NCI-H1417 treated with DMSO at 0.1 percent for 48 hours (cell line): ENCODE data around the gene SLC26A3.
"Not testable (repeated sequence)": the region's sequence is repeated elsewhere in the genome, so short reads cannot be mapped to it uniquely, and the experiment has no call there.

Source experiments
- DNase-seq: peaks from one replicate; lab custom pipeline; 2025; lab: John Stamatoyannopoulos, UW

SLC26A3 gene

DNA sequence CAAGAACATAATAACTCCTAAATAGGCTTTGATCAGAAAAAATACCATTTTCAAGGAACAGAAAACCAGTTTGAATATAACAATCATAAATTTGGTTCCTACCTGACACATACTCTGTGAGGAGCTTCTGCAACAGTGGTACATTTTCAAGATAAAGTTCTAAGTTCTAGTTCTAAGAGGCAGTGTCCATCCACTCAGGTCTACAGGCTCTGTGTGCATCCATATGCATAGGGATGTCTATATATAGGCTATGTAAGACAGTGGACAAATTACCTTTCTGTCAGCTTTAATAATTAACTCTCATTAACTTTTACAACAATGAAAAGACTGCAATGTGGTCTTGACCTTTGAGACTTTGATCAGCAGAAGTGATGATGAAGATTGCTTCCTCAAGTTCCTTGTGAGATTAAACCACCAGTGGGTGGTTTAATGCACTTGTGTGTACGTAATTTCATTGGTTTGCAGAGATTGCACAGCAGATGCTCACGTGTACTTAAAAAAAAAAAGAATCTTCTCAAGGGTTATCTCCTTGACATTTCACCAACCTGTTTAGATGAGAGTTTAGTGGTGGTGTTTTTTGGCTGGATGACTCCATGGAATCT lies at the start of gene SLC26A3:
Gene SLC26A3, minus strand, starts transcription at position 215 of the 602 bp plus-strand sequence. CDS start 8,714 bp downstream, outside the sequence.
- no peak for DNase-seq

DNA sequence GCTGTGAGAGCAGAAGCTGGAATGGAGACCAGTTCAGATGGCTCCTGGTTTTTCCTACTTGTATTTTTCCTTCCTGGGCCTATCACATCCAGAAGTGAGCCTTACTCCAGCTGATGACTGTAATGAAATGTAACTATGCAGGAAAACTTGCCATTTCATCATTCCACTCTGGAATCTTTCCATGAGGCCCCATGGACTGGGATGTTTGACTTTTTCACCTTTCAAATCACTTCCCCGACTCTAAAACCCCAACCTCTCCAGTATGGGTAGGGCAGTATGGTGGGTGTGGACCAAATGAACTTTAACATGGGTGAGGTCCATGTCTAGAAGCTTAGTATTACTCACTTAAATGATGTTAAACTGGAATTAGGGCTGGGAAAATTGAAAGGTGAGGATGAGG lies 47.6 kb upstream of the SLC26A3 start:
- DNase-seq: no peak

DNA sequence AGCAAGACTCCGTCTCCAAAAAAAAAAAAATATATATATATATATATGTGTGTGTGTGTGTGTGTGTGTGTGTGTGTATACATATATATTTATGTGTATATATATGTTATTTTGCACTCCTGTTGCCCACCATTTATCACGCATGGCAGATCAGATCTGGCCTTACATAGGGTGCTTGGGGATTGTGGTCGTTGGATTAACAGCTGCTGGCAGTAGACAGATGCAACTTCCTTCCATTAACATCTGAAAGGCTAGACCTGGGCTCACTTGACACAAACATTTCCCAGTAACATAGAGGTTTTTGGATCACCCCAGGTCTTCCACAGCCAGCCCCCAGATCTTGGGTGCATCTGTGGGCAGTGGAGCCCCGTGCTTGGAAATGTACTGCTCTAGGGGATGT lies 47.2 kb upstream of the SLC26A3 start:
- DNase-seq: no peak

DNA sequence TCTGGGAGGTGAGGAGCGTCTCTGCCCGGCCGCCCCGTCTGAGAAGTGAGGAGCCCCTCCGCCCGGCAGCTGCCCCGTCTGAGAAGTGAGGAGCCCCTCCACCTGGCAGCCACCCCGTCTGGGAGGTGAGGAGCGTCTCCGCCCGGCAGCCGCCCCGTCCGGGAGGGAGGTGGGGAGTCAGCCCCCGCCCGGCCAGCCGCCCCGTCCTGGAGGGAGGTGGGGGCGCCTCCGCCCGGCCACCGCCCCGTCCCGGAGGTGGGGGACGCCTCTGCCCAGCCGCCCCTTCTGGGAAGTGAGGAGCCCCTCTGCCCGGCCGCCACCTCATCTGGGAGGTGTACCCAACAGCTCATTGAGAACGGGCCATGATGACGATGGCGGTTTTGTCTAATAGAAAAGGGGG lies 45.2 kb upstream of the SLC26A3 start:
- DNase-seq: not testable (repeated sequence)

DNA sequence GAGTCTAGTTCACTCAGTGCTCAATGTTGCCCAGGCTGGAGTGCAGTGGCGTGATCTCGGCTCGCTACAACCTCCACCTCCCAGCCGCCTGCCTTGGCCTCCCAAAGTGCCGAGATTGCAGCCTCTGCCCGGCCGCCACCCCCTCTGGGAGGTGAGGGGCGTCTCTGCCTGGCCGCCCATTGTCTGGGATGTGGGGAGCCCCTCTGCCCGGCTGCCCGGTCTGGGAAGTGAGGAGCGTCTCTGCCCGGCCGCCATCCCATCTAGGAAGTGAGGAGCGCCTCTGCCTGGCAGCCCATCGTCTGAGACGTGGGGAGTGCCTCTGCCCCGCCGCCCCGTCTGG lies 44.8 kb upstream of the SLC26A3 start:
- not testable (repeated sequence) for DNase-seq

GRCh38 chr7:107847168-107847835 lies 44.3 kb upstream of the SLC26A3 start:
- DNase-seq: no peak

- no peak for DNase-seq
These were observed 43.3 kb upstream of the SLC26A3 start for GRCh38 chr7:107846324-107846723.

- no peak for DNase-seq
These were observed 40.2 kb upstream of the SLC26A3 start for GRCh38 chr7:107843184-107843583.

DNA sequence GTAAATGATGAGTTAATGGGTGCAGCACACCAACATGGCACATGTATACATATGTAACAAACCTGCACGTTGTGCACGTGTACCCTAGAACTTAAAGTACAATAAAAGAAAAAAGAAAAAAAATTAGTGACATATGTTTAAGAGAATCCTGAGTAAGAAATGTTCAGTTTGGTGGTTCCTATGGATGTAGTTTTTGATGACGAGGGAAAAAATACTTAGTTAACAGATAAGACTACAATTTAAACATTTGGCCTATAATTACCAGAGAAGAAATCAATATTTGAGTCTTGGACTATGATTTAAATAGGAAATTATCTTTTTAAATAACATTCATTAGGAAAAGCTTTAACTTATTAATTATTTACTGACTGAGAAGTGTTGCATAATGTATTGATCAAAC lies 39.2 kb upstream of the SLC26A3 start:
- no peak for DNase-seq

DNA sequence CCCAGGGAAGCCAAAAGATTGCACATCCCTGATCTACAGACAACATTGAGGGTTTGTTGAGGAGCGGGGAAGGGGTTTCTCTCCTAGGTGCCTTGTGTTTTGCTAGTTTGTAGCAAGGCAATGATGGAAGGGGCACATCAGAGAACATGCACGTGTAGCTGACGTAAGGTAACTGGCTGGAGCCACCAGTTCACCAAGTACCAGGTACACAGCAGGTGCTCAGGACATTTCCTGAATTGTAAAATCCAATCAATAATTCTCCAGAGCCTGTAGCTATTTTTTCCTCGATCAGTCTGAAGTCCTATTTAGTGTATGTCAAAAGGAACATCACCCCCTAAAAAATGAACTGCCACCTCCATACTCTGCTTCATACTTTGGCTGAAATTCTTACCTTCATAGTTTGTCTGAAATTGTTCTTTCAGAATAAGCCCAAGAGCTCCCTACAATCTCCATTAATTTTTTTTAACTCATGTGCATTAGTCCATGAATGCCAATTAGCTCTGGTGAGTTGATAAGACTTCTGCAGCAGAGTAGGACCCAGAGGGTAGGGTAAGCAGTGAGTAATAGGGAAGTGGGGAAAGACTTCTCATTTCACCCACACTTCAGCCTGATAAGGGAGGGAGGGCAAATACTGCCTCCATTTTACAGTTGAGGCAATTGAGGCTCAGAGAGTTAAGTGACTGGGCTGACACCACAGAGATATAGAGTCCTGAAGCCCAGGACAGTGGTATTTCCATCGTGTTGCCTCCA lies 36.0 kb upstream of the SLC26A3 start:
- no peak for DNase-seq

- DNase-seq: no peak
These were observed 35.1 kb upstream of the SLC26A3 start for GRCh38 chr7:107838024-107838601.

DNA sequence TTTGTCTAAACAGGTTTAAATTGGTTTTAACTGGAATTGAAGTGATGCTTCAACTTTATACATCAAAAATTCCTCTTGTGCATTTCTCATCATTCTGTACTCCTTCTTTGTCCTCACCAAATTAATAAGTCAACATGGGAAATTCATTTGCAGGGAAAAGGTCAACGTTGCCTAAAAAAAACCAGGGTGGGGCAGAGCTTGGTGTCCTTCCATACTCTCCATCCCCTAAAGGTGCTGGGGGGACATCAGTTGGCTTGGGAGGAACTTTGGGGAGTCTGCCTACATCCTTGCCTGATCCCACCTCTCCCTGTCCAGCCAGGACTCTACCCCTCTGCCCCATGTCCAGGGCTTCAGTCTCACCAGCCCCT lies 34.1 kb upstream of the SLC26A3 start:
- DNase-seq: no peak

DNA sequence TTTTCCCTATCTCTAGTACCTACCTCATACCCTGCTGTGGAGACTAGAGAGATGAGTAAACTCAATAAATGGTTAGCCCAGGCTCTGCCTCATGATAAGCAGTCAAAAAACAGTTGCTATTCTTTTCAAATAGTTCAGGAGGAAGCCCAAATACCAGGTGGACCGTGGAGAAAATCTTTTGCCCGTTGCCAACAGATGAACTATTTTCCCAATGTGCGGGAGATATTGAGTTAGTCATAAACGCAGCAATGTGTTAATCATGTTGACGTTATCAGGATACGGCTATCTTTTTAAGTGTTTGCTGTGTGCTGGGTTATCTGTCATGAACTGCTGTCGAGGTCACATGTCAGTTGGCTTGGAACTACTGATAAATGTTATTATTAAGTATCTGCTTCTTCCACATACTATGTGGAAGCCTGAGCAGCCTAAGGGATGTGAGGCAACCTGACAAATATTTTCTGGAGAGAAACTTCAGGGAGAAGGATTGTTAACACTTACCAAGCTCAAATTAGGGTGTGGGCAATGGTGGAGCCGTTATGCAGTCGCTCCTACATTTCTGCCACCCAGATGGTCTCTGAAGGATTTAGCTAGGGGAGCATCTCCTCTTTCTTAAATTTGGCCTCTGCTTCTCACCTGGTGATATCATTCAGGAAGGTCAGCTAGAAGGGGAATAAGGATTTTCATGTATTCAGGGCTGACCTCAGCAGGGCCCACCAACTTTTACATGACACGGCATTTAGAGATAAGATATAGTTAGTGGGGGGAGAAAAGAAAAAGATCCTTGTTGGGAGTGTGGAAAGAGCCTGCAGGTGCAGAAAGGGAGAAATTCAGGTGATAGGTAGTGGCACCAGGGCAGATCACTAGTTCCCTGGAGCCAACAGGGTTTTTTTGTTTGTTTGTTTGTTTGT lies 33.5 kb upstream of the SLC26A3 start:
- no peak for DNase-seq

- no peak for DNase-seq
These were observed 31.4 kb upstream of the SLC26A3 start for GRCh38 chr7:107834401-107834800.

DNA sequence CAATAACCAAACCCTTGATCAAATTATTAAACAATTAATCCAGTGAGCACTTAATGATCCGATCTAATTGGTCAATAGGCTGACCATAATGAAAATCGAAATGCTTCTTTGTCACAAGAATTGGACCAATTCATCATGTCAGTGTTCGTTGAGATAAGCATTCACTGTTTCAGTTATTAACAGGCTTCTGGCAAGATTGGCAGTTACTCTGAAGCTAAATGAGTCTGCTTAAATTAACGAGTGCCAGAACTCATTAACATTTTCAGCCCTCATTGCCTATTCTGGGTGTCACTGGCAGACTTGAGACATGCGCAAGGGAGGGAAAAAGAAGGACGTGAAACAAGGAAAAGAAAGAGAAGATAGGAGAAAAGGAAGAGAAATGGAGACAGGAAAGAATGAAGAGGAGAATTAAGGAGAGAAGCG lies 30.7 kb upstream of the SLC26A3 start:
- DNase-seq: no peak

DNA sequence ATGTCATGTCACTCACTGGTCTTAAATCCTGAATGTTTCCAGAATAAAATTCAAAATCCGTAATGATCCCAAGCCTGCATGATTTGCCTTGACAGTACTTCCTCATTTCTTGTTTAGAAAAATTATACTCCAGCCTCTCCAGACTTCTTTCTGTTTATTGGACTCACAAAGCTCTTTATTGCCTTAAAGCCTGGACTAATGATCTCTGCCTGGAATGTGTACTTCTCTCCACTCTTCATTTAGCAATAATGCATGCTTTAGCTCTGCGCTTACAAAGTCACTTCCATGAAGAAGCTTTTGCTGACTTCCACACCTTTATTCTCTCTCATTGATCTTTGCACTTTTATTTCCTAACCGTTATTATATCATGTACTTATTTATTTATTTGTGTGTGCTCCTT lies 27.4 kb upstream of the SLC26A3 start:
- no peak for DNase-seq

DNA sequence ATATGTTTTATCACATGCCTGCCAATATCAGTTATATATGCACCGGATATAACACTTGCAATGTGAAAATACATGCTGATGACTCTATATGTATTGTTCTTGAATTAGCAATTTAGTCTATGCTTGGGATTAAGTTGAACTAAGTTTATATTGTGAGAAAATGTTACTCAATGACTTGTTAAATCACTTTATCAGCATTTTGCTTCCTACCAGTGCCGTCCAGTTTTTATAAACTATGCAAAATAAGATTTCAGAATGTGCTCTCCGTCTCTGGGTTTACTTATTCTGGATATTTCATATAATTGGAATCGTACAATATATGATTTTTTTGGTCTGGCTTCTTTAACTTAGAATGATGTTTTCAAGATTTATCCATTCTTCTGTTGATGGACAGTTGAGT lies 25.5 kb upstream of the SLC26A3 start:
- DNase-seq: no peak

DNA sequence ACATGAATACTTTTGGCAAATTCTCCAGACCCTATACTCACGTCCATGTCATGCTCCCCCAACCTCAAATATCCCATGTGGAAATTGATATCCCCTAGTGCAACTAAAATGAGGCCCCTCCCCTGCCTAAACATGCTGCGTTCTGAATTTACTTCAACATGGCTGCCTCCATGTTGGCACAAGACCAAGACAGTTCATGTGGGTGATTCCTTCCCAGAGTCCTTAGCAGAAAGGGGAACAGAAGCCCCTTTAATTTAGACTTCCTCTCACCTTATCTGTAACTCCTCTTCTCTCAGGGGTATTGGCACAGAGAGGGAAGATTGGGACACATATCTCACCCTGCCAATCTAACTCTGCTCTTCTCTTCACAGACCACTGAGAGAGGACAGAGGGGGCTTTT lies 24.5 kb upstream of the SLC26A3 start:
- no peak for DNase-seq

DNA sequence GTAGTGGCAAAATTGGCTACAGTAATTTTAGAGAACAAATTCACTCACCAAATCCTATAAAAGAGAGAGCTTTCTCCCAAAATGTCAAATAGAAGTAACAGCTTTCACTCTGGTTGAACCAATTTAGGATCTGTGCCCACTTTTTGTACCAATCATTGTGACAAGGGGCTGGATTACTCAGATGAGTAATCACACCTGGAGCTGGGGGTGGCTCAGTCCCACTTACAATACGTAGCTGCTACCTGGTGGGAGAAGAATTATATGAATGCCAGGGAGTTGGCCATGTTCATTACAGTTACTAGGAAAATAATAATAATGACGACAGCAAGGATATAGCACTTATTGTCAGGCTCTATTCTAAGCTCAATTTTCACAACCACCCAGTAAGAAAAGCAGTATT lies 23.4 kb upstream of the SLC26A3 start:
- DNase-seq: no peak

GRCh38 chr7:107824858-107825257 lies 21.8 kb upstream of the SLC26A3 start:
- no peak for DNase-seq

GRCh38 chr7:107818622-107819021 lies 15.6 kb upstream of the SLC26A3 start:
- DNase-seq: no peak

DNA sequence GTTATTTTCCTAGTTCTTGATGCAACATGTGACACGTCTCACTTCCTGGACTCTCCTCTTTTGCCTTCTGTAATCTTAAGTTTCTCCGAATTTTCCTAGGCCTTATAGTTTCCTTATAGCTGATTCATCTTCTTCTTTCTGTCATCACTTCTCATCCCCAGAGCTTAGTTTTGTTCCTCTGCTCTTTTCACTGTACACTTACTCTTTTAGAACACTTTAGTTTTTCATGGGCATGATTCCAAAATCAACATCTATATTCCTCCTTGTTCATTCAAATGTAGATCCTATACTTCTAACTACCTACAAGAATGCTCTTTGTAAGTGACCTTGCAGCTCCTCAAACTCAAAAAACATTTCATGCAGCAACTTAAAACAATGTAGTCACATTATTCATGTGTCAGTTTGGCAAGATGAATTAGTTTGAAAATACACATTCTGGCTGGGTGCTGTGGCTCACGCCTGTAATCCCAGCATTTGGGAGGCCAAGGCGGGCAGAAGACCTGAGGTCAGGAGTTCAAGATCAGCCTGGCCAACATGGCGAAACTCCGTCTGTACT lies 13.1 kb upstream of the SLC26A3 start:
- DNase-seq: no peak
